SU-DHL-6 (cell line): ENCODE results near the gene ANKRD13C.

Experiments used
- CTCF ChIP-seq: fragments of 200-600 bp; sonication (generic); IDR thresholded peaks from one replicate; pipeline ENCODE4 v1.5.1; 2017; ENCODE audit warnings: antibody characterized with exemption, mild to moderate bottlenecking, low read length, moderate library complexity; ENCODE audit not compliant: insufficient read depth, poor library complexity, severe bottlenecking
- EZH2phosphoT487 ChIP-seq: fragments of 200-600 bp; sonication (generic), shearing (Covaris generic); conservative IDR thresholded peaks from 2 replicates; pipeline ENCODE4 v1.6.1; 2018; ENCODE audit warnings: mild to moderate bottlenecking, antibody characterized with exemption, low read length, moderate library complexity, mixed read lengths

- no peak for TF ChIP-seq CTCF
- TF ChIP-seq EZH2phosphoT487, result no peak
Observed at GRCh38 chr1:70327306-70328076, 27.0 kb downstream of the ANKRD13C start.
